Endothelial cell of umbilical vein (primary cell): Measurements from ENCODE around the gene JDP2. TPM values are rescaled to one million over a fixed set of nuclear protein-coding genes. Genes with fewer than 3 reads are reported as not detected.

Source experiments
- BruUV-seq: library from RNA; stranded (reverse); fragments of 400-500 nt; replicated peaks from 2 replicates; lab custom pipeline; 2021; lab: Mats Ljungman, UMichigan
- CTCF ChIA-PET: fragments of 300-600, 350-600 bp; sonication (Branson Sonifier 250); formaldehyde crosslinking; loops from one replicate; lab custom pipeline; 2021; ENCODE audit warnings: antibody characterized with exemption, inconsistent platforms; lab: Charles Lee
- POLR2A ChIA-PET: fragments of 300-600, 350-600 bp; sonication (Branson Sonifier 250); formaldehyde crosslinking; loops from one replicate; lab custom pipeline; 2021; ENCODE audit warnings: antibody characterized with exemption, inconsistent platforms; lab: Charles Lee
- DNase-seq: peaks from one replicate; pipeline ENCODE4 v3.0.0-alpha.2; 2011; ENCODE audit warnings: low read depth, low spot score
- FAIRE-seq: peaks from 2 replicates; lab custom pipeline; 2011; peaks lifted over from hg19 to GRCh38; lab: Jason Lieb, UNC
- H2AFZ ChIP-seq: 2 replicates; pipeline ENCODE4 v1.6.0; 2012; ENCODE audit warnings: low read depth, low read length, control low read depth, inconsistent platforms
- H3K27ac ChIP-seq: 2 replicates; pipeline ENCODE4 v1.5.1; 2011; ENCODE audit warnings: low read depth, mild to moderate bottlenecking, control low read depth, low read length, moderate library complexity; ENCODE audit not compliant: insufficient read depth
- H3K27me3 ChIP-seq, 2 experiments: 2 replicates each; pipeline versions ENCODE4 v1.6.0 to v1.6.1; 2011; ENCODE audit warnings: low read length in 2 of 2, mixed read lengths in 1 of 2; ENCODE audit not compliant: control insufficient read depth in 2 of 2, insufficient read depth in 2 of 2
- H3K36me3 ChIP-seq, 2 experiments: 2 replicates in 1 of 2; 3 replicates in 1 of 2; pipeline ENCODE4 v1.5.1; 2011; ENCODE audit warnings: low read length in 2 of 2, mild to moderate bottlenecking in 1 of 2, moderate library complexity in 1 of 2; ENCODE audit not compliant: control insufficient read depth in 2 of 2, insufficient read depth in 2 of 2; ENCODE audit errors: extremely low read depth in 1 of 2
- H3K4me1 ChIP-seq: 3 replicates; pipeline ENCODE4 v1.5.1; 2011; ENCODE audit warnings: mild to moderate bottlenecking, low read length; ENCODE audit not compliant: control insufficient read depth, insufficient read depth; ENCODE audit errors: extremely low read depth
- H3K4me2 ChIP-seq: 2 replicates; pipeline ENCODE4 v1.6.1; 2011; ENCODE audit warnings: low read length, control low read depth, mixed read lengths; ENCODE audit not compliant: insufficient read depth
- H3K4me3 ChIP-seq, 3 experiments: fragments of 200-600 bp in 1 of 3; sonication (generic), shearing (Covaris generic) in 1 of 3; replicated peaks in 1 of 3; 2 replicates each; pipeline ENCODE4 v1.5.1; 2011 to 2016; ENCODE audit warnings: control low read depth in 3 of 3, low read length in 3 of 3, mild to moderate bottlenecking in 2 of 3, inconsistent platforms in 1 of 3, low read depth in 1 of 3, moderate library complexity in 1 of 3; ENCODE audit not compliant: insufficient read depth in 1 of 3
- H3K79me2 ChIP-seq: 2 replicates; pipeline ENCODE4 v1.6.0; 2012; ENCODE audit warnings: low read length, inconsistent platforms; ENCODE audit not compliant: control insufficient read depth, insufficient read depth
- H3K9ac ChIP-seq: replicated peaks from 2 replicates; pipeline ENCODE3; 2011; ENCODE audit warnings: low read length, control low read depth; ENCODE audit not compliant: insufficient read depth; ENCODE audit errors: extremely low read depth
- H3K9me1 ChIP-seq: replicated peaks from 3 replicates; pipeline ENCODE4 v1.6.0; 2011; ENCODE audit warnings: mild to moderate bottlenecking, low read length; ENCODE audit not compliant: control insufficient read depth, insufficient read depth; ENCODE audit errors: extremely low read depth
- H3K9me3 ChIP-seq: replicated peaks from 2 replicates; pipeline ENCODE4 v1.5.1; 2012; ENCODE audit warnings: low read length, inconsistent platforms; ENCODE audit not compliant: control insufficient read depth, insufficient read depth
- H4K20me1 ChIP-seq: replicated peaks from 2 replicates; pipeline ENCODE3; 2011; ENCODE audit warnings: mild to moderate bottlenecking, low read length; ENCODE audit not compliant: control insufficient read depth, insufficient read depth; ENCODE audit errors: extremely low read depth
- CTCF ChIP-seq, 2 donors: IDR thresholded peaks; 1 replicate in 1 of 2; 2 replicates in 1 of 2; pipeline ENCODE4 v1.5.1; 2011; ENCODE audit warnings: low read length in 2 of 2, mild to moderate bottlenecking in 2 of 2, moderate library complexity in 2 of 2, control low read depth in 1 of 2, inconsistent platforms in 1 of 2, low read depth in 1 of 2; ENCODE audit not compliant: insufficient read depth in 1 of 2; ENCODE audit errors: extremely low read depth in 1 of 2
- EZH2 ChIP-seq: IDR thresholded peaks from 2 replicates; pipeline ENCODE4 v1.6.1; 2012; ENCODE audit warnings: borderline replicate concordance, low read depth, mild to moderate bottlenecking, moderate library complexity, low read length, inconsistent platforms; ENCODE audit not compliant: severe bottlenecking
- FOS ChIP-seq: IDR thresholded peaks from 2 replicates; pipeline ENCODE4 v1.6.1; 2011; ENCODE audit warnings: mild to moderate bottlenecking, low read length, moderate library complexity, borderline replicate concordance; ENCODE audit not compliant: insufficient read depth
- GATA2 ChIP-seq: IDR thresholded peaks from 2 replicates; pipeline ENCODE4 v1.7.0; 2011; ENCODE audit warnings: low read depth, mild to moderate bottlenecking, moderate library complexity, mixed read lengths, low read length; ENCODE audit not compliant: insufficient read length, insufficient read depth
- JUN ChIP-seq: IDR thresholded peaks from 2 replicates; pipeline ENCODE4 v1.6.1; 2011; ENCODE audit warnings: borderline replicate concordance, low read depth; ENCODE audit not compliant: insufficient read length, insufficient read depth
- MAX ChIP-seq: IDR thresholded peaks from 2 replicates; pipeline ENCODE4 v1.6.1; 2011; ENCODE audit not compliant: insufficient read depth, insufficient read length
- MYC ChIP-seq: IDR thresholded peaks from one replicate; pipeline ENCODE4 v1.6.1; 2011; ENCODE audit warnings: mild to moderate bottlenecking, low read depth, low read length
- POLR2A ChIP-seq: IDR thresholded peaks from 2 replicates; pipeline ENCODE4 v1.6.1; 2012; ENCODE audit warnings: low read depth, mild to moderate bottlenecking, control low read depth, low read length
- POLR2AphosphoS5 ChIP-seq: IDR thresholded peaks from 2 replicates; pipeline ENCODE4 v1.6.1; 2012; ENCODE audit warnings: low read depth, mild to moderate bottlenecking, control low read depth, low read length, moderate library complexity; ENCODE audit not compliant: insufficient read depth
- dilution Hi-C: fragments of 300-500 bp; cut with MboI; formaldehyde crosslinking; loops from one replicate; pipeline ENCODE4 v1.15.0; 2019; ENCODE audit warnings: low sequenced_read_pairs; ENCODE audit not compliant: extremely low pct_ligation_motif_present
- intact Hi-C: fragments of 100-400 bp; cut with micrococcal nuclease; formaldehyde crosslinking; loops from one replicate; pipeline ENCODE4 v1.10.0; 2022
- polyA plus RNA-seq, 4 experiments: library from polyadenylated mRNA; depleted of rRNA in 3 of 4; stranded (reverse) in 3 of 4; unstranded in 1 of 4; fragments of >200 nt; gene quantifications; 2 replicates each; pipeline versions ENCODE4 v1.2.1 to v1.2.3, GENCODE V29; 2011 to 2012; ENCODE audit warnings: missing spikeins in 1 of 4
- total RNA-seq: library from RNA; stranded (reverse); gene quantifications from 2 replicates; pipeline ENCODE4 v1.2.3, GENCODE V29; 2021

The JDP2 gene
- total and polyA plus RNA-seq, 2 donors (not counting 3 experiments of a cell fraction or from before 2014, with no cell fraction given) = 3.2 to 10.6 TPM

- no peaks in the 10 kb centered on the region for H4K20me1 ChIP-seq
- no peaks in the 10 kb centered on the region for H3K27me3 ChIP-seq
- ChIA-PET POLR2A (no interaction called here), CTCF (no interaction called here)
- H3K4me3 ChIP-seq = no peak overlapping the region
- no peak for TF ChIP-seq FOS
- TF ChIP-seq JUN = no peak
- H3K9me1 ChIP-seq = no peaks in the 10 kb centered on the region
- no peaks in the 10 kb centered on the region for H3K36me3 ChIP-seq
- BruUV-seq = no TSS peak
- no peak overlapping the region for H3K27ac ChIP-seq
- no peaks in the 10 kb centered on the region for H3K4me1 ChIP-seq
- DNase-seq (no peak), FAIRE-seq (no peak)
- no peak overlapping the region for H3K4me2 ChIP-seq
- no peaks in the 10 kb centered on the region for H3K79me2 ChIP-seq
- no peak overlapping the region for H2AFZ ChIP-seq
- intact Hi-C loops (no loop called here), dilution Hi-C loops (no loop called here)
- H3K9ac ChIP-seq = no peak overlapping the region
- H3K9me3 ChIP-seq = no peaks in the 10 kb centered on the region
These were observed 82.7 kb downstream of the JDP2 start for GRCh38 chr14:75510547-75510946.

- ChIA-PET CTCF (interaction anchor here (1.7 kb wide), 1 partner anchor 50 kb away, joined by 6 read pairs; no protein-coding TSS in a partner anchor), POLR2A (no interaction called here)
- H3K79me2 ChIP-seq = no peaks in the 10 kb centered on the region
- H3K4me2 ChIP-seq = no peak overlapping the region
- intact Hi-C loops = no loop called here
- dilution Hi-C loops = no loop called here
- no peaks in the 10 kb centered on the region for H3K4me1 ChIP-seq
- H3K9me3 ChIP-seq = no peaks in the 10 kb centered on the region
- H3K36me3 ChIP-seq = no peaks in the 10 kb centered on the region
- no peak overlapping the region for H3K27ac ChIP-seq
- TF ChIP-seq JUN (no peak), POLR2A (no peak), GATA2 (no peak), CTCF (IDR thresholded peaks at IDR 0.05; ENCODE audit: extremely low read depth in 1 of 2, insufficient read depth in 1 of 2, low read depth in 1 of 2, low read length in 2 of 2) (no peak), MAX (no peak), EZH2 (no peak), FOS (no peak), POLR2AphosphoS5 (no peak), MYC (no peak)
- no peaks in the 10 kb centered on the region for H3K27me3 ChIP-seq
- H3K9me1 ChIP-seq = no peaks in the 10 kb centered on the region
- no peak overlapping the region for H3K4me3 ChIP-seq
- H2AFZ ChIP-seq = no peak overlapping the region
- H4K20me1 ChIP-seq = no peaks in the 10 kb centered on the region
- FAIRE-seq (no peak), DNase-seq (no peak)
- no peak overlapping the region for H3K9ac ChIP-seq
- no TSS peak for BruUV-seq
These were observed 83.4 kb downstream of the JDP2 start for GRCh38 chr14:75511201-75511600.
